Cardiac muscle cell (in vitro differentiated cells and primary cell): ENCODE measurements around the gene IGF2BP1. TPM values are rescaled to one million over a fixed set of nuclear protein-coding genes. Genes with fewer than 3 reads are reported as not detected.

ENCODE experiments used
- DNase-seq, 2 donors: peaks; one replicate each; pipeline versions ENCODE4 v3.0.0 to v3.0.0-alpha.2; 2010 to 2017; ENCODE audit warnings: low read depth in 1 of 2, low spot score in 1 of 2
- H3K27ac ChIP-seq: fragments of 200-600 bp; sonication (generic); 2 replicates; pipeline ENCODE4 v1.5.1; 2016
- H3K27me3 ChIP-seq: fragments of 200-600 bp; sonication (generic); 2 replicates; pipeline ENCODE4 v1.6.0; 2016; ENCODE audit warnings: control low read depth
- H3K36me3 ChIP-seq: fragments of 200-600 bp; sonication (generic); 2 replicates; pipeline ENCODE4 v1.5.1; 2016; ENCODE audit warnings: control low read depth
- H3K4me1 ChIP-seq: fragments of 200-600 bp; sonication (generic); 2 replicates; pipeline ENCODE4 v1.8.1; 2017; ENCODE audit warnings: low read depth, mild to moderate bottlenecking, mixed run types
- H3K4me3 ChIP-seq: fragments of 200-600 bp; sonication (generic); 2 replicates; pipeline ENCODE4 v1.5.1; 2016; ENCODE audit warnings: mild to moderate bottlenecking
- H3K9me3 ChIP-seq: fragments of 200-600 bp; sonication (generic); 2 replicates; pipeline ENCODE4 v1.5.1; 2017; ENCODE audit warnings: low read depth, mild to moderate bottlenecking, control low read depth
- CTCF ChIP-seq: IDR thresholded peaks from 2 replicates; pipeline ENCODE4 v1.5.1; 2012; ENCODE audit warnings: low read depth, mild to moderate bottlenecking, low read length
- polyA plus RNA-seq: library from polyadenylated mRNA; unstranded; fragments of >200 nt; fragmentation: Nextera tagmentation; extraction: Ambion mirVana; gene quantifications from 2 replicates; pipeline ENCODE4 v1.2.1, GENCODE V29; 2016
- total RNA-seq: library from RNA; depleted of rRNA; stranded (reverse); fragments of >200 nt; gene quantifications from 2 replicates; pipeline ENCODE4 v1.2.3, GENCODE V29; 2016

IGF2BP1 gene
- total and polyA plus RNA-seq, 2 experiments from 2014 or later = 18.7 to 74.0 TPM

GRCh38 chr17:49018116-49018612 lies 21.0 kb downstream of the IGF2BP1 start:
- Histone ChIP-seq H3K27ac (peak overlapping the region; percentile 69), H3K4me1 (peaks cover 76% of the 10 kb centered on the region), H3K9me3 (no peaks in the 10 kb centered on the region), H3K4me3 (no peak overlapping the region), H3K36me3 (peaks cover 6% of the 10 kb centered on the region), H3K27me3 (no peaks in the 10 kb centered on the region)
- no peak for DNase-seq
- no peak for TF ChIP-seq CTCF

- peaks cover 75% of the 10 kb centered on the region for H3K4me1 ChIP-seq
These were observed 21.6 kb downstream of the IGF2BP1 start for GRCh38 chr17:49018748-49019147.

GRCh38 chr17:49020609-49021008 lies 23.4 kb downstream of the IGF2BP1 start:
- Histone ChIP-seq H3K9me3 (no peaks in the 10 kb centered on the region), H3K4me1 (peaks cover 62% of the 10 kb centered on the region), H3K27ac (peak overlapping the region; percentile 98), H3K36me3 (no peaks in the 10 kb centered on the region), H3K27me3 (no peaks in the 10 kb centered on the region), H3K4me3 (no peak overlapping the region)
- no peak for DNase-seq
- TF ChIP-seq CTCF = no peak

More at GRCh38 chr17:49018748-49019147, 21.6 kb downstream of the IGF2BP1 start:
- DNase-seq = no peak
- no peaks in the 10 kb centered on the region for H3K9me3 ChIP-seq
- no peaks in the 10 kb centered on the region for H3K27me3 ChIP-seq
- TF ChIP-seq CTCF = no peak
- no peak overlapping the region for H3K4me3 ChIP-seq
- peak overlapping the region; percentile 69 for H3K27ac ChIP-seq
- H3K36me3 ChIP-seq = peaks cover 6% of the 10 kb centered on the region

GRCh38 chr17:49021095-49021767 lies 24.0 kb downstream of the IGF2BP1 start:
- Histone ChIP-seq H3K4me3 (no peak overlapping the region), H3K9me3 (no peaks in the 10 kb centered on the region)
- peak in 1 of 2 donors; percentile 36 for DNase-seq

GRCh38 chr17:49021768-49022103 lies 24.6 kb downstream of the IGF2BP1 start:
- Histone ChIP-seq H3K36me3 (peaks cover under 1% of the 10 kb centered on the region), H3K9me3 (no peaks in the 10 kb centered on the region), H3K27me3 (no peaks in the 10 kb centered on the region), H3K4me1 (peaks cover 53% of the 10 kb centered on the region), H3K27ac (peak overlapping the region; percentile 98), H3K4me3 (peak overlapping the region; percentile 8)
- no peak for DNase-seq
- no peak for TF ChIP-seq CTCF

More at GRCh38 chr17:49021095-49021767, 24.0 kb downstream of the IGF2BP1 start:
- no peak for TF ChIP-seq CTCF
- H3K36me3 ChIP-seq = no peaks in the 10 kb centered on the region
- H3K4me1 ChIP-seq = peaks cover 56% of the 10 kb centered on the region
- no peaks in the 10 kb centered on the region for H3K27me3 ChIP-seq
- peak overlapping the region; percentile 98 for H3K27ac ChIP-seq
